Fibroblast of the aortic adventitia (primary cell): ENCODE data around the gene RAE1. TPM values are rescaled to one million over a fixed set of nuclear protein-coding genes. Genes with fewer than 3 reads are reported as not detected.

ENCODE experiments used
- DNase-seq: peaks from one replicate; pipeline ENCODE4 v3.0.0-alpha.2; 2010; ENCODE audit warnings: low read depth
- H3K4me3 ChIP-seq: 2 replicates; pipeline ENCODE4 v1.5.1; 2011; ENCODE audit warnings: low read depth, mild to moderate bottlenecking, control low read depth, low read length, moderate library complexity
- CTCF ChIP-seq: IDR thresholded peaks from 2 replicates; pipeline ENCODE4 v1.5.1; 2011; ENCODE audit warnings: mild to moderate bottlenecking, low read length, control low read depth, inconsistent platforms; ENCODE audit not compliant: insufficient read depth
- total RNA-seq: library from RNA; depleted of rRNA; stranded (reverse); fragments of >200 nt; gene quantifications from 2 replicates; pipeline ENCODE4 v1.2.3, GENCODE V29; 2012; ENCODE audit warnings: low replicate concordance

RAE1 gene
- total RNA-seq, 1 donor = 24.8 TPM

GRCh38 chr20:57325632-57326356 is 25.3 kb upstream of the RAE1 start:
- no peak overlapping the region for H3K4me3 ChIP-seq
- TF ChIP-seq CTCF = no peak
- no peak for DNase-seq

DNA sequence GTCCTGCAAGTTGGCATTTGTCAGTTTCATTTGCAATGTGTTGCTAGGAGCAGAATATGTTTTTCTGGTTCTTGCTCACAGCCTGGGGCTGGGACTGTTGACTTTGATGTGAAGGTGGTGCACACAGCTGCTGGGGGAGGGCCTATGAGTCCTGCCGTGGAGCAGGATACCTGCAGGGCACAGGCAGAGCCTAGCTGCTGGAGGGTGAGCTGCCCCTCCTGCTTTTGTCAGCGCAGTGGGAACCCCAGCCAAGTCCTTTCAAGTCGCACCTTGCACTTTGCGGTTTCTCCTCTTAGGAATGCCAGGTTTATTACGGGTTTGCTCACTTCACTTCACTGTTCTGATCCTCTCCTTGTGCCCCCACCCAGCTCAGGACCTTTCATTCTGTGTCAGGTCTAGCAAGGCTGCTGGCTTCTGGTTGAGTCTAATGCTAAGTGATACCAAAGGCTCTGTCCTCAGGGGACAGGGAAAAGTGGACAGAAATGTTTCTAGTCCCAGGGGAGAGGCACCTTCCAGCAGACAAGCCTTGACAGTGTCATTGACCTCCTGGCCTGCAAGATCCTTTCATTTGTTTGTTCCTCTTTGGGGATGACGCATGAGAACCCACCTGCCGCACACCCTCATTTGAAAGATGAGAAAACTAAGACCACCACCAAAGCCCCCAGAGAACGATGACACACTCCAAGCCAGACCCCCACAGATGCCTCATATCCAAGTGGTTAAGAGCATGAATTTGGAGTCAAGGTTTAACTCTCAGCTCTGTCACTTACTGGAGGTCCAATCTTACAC is 24.2 kb upstream of the RAE1 start:
- no peak for DNase-seq
- no peak overlapping the region for H3K4me3 ChIP-seq
- no peak for TF ChIP-seq CTCF

DNA sequence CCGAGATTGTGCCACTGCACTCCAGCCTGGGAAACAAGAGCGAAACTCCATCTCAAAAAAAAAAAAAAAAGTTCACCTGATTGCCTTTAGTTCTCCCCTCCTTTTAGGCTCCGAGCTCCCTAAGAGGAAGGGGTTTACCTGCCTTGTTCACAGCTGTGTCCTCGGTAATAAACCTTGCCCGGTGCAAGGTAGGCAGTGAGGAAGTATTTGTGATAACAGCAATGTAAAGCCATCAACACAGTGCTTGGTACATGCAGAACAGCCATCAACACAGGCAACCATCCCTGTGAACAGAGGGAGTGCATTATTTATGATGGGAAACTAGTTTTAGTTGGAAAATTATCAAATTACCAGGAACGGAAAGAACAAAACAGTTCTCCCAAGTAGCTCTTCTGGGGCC is 23.2 kb upstream of the RAE1 start:
- H3K4me3 ChIP-seq = no peak overlapping the region
- DNase-seq = no peak
- no peak for TF ChIP-seq CTCF

- no peak for TF ChIP-seq CTCF
- DNase-seq = no peak
- no peak within 1 kb of the TSS for H3K4me3 ChIP-seq
These were observed 21.3 kb upstream of the RAE1 start, which contains the start of gene SPO11 for GRCh38 chr20:57329608-57330221. SPO11 (plus strand) TSS chr20:57329803; CDS start chr20:57329868, 65 bp downstream.

GRCh38 chr20:57330998-57331397 is 20.1 kb upstream of the RAE1 start:
- TF ChIP-seq CTCF = no peak
- peak; percentile 8 for DNase-seq

DNA sequence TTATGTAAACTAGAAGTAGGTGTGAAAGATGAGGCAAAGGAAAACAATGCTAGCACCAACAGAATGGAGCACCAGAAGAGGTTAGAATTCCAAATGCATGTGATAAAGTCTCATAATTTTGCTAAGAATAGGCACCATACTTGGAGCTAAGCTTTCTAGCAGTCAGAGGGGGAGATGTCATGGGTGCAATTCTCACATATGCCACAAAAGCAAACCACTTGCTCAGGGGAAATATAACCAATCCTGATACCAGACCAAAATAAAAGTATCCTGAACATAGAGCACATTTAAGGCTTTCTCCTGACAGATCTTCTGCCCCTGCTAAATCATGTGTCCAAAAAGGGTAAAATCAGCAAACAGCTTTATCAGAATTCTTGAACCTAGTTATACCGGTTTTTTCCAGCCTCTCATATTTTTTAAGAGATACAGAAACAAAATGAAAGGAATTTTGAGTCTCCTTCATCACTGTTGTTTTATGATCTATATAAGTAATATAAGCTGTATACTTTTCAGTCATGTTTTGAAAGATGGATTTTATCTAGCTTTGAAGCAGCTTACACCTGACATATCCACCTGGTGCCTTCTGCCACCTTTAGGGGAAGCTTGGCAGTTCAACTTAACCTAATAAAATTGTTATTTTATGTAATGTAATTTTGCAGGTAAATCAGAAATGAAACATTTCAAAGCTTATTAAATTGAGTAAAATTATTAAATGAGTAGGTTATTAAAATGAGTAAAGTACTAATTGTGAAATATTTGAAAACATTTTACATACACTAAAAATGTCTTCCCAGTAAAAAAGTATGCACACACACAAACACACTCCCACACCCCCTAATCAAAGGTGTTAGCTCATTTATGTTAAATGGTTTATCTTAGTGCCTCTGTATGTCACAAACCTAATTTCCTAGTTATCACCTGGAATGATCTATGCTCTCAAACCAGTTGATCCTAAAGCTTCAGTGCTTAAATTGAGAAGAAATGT is 18.7 kb upstream of the RAE1 start:
- TF ChIP-seq CTCF = no peak
- DNase-seq = no peak
- H3K4me3 ChIP-seq = no peak overlapping the region

More at GRCh38 chr20:57330998-57331397, 20.1 kb upstream of the RAE1 start:
- H3K4me3 ChIP-seq = no peak overlapping the region
